ENCODE measurements around the gene ROR1. TPM values are rescaled to one million over a fixed set of nuclear protein-coding genes. Genes with fewer than 3 reads are reported as not detected.

Gene ROR1
- total and polyA plus RNA-seq, 10 of the 15 experiments (the other 5 are each of a cell fraction or from before 2014, with no cell fraction given), result 0.02 to 0.08 (median 0.05) TPM; not detected in 6

DNA sequence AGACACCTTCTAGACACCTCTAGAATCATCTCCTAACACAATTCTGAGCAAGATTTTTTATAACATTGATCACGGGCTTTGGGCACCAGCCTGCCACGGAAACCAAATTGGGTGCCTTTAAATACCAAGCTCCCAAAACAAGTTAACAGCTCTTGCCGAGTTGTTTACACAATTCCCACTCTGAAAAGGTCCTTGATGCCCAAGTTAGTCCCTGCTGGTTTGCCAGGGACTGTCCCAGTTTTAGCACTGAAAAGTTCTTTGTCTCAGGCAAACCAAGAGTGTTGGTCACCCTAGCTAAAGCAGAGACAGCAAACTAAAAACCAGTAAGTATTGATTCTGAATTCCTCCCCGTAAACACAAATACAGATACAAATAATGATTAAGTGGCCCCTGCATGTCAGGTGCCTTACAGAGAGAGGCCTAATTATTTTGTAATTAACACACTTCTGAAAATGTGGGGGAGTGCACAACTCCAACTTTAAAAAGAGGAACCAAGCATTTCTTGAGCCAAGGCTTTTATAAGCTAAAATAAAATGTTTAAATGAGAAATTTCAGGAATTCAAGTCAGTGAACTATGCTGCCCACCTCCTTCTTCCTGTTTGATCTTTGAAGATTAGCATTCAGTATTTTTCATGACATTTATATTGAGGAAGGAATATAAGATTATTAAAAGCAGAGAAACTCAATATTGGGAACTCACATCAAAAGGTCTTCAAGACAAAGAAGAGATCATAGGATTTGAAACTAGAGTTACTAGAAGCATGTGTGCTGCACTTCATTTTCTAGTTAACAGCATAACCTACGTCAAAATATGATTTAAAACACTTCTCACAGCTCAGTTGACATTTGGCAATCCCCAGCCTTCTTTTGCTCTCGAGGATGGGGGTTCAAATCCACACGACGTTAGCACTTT, 420.6 kb downstream of the ROR1 start (continued):
- TF ChIP-seq, protein P1, sequence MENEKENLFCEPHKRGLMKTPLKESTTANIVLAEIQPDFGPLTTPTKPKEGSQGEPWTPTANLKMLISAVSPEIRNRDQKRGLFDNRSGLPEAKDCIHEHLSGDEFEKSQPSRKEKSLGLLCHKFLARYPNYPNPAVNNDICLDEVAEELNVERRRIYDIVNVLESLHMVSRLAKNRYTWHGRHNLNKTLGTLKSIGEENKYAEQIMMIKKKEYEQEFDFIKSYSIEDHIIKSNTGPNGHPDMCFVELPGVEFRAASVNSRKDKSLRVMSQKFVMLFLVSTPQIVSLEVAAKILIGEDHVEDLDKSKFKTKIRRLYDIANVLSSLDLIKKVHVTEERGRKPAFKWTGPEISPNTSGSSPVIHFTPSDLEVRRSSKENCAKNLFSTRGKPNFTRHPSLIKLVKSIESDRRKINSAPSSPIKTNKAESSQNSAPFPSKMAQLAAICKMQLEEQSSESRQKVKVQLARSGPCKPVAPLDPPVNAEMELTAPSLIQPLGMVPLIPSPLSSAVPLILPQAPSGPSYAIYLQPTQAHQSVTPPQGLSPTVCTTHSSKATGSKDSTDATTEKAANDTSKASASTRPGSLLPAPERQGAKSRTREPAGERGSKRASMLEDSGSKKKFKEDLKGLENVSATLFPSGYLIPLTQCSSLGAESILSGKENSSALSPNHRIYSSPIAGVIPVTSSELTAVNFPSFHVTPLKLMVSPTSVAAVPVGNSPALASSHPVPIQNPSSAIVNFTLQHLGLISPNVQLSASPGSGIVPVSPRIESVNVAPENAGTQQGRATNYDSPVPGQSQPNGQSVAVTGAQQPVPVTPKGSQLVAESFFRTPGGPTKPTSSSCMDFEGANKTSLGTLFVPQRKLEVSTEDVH (IDR thresholded peaks at IDR 0.05; ENCODE audit: low read depth, partially characterized antibody), result peak; percentile 15
- TF ChIP-seq ZNF207 (IDR thresholded peaks at IDR 0.05; ENCODE audit: borderline replicate concordance) (no peak), GATAD2B (conservative IDR thresholded peaks at IDR 0.05; ENCODE audit: low read depth) (0 out of 2 replicates have a peak, but pooled peaks have one; percentile 16), RAD51 (IDR thresholded peaks at IDR 0.05) (peak; percentile 74), CREM (IDR thresholded peaks at IDR 0.05; ENCODE audit: low read depth) (no peak), NR2F1 (conservative IDR thresholded peaks at IDR 0.05) (peak; percentile 42; the same call in 1 of the 2 replicates), RFX5 (IDR thresholded peaks at IDR 0.05; ENCODE audit: low read depth, low read length) (no peak), CBX5 (IDR thresholded peaks at IDR 0.05; ENCODE audit: low read depth) (no peak), TBL1XR1 (IDR thresholded peaks at IDR 0.05; ENCODE audit: low read depth, low read length) (no peak), SPI1 (IDR thresholded peaks at IDR 0.05; ENCODE audit: borderline replicate concordance, insufficient read depth, low read depth, low read length) (peak; percentile 41; the same call in 1 of the 2 replicates), ZNF24 (IDR thresholded peaks at IDR 0.05) (0 out of 2 replicates have a peak, but pooled peaks have one; percentile 7), IKZF1 (conservative IDR thresholded peaks at IDR 0.05) (peak; percentile 76)
- TF ChIP-seq, protein P2, sequence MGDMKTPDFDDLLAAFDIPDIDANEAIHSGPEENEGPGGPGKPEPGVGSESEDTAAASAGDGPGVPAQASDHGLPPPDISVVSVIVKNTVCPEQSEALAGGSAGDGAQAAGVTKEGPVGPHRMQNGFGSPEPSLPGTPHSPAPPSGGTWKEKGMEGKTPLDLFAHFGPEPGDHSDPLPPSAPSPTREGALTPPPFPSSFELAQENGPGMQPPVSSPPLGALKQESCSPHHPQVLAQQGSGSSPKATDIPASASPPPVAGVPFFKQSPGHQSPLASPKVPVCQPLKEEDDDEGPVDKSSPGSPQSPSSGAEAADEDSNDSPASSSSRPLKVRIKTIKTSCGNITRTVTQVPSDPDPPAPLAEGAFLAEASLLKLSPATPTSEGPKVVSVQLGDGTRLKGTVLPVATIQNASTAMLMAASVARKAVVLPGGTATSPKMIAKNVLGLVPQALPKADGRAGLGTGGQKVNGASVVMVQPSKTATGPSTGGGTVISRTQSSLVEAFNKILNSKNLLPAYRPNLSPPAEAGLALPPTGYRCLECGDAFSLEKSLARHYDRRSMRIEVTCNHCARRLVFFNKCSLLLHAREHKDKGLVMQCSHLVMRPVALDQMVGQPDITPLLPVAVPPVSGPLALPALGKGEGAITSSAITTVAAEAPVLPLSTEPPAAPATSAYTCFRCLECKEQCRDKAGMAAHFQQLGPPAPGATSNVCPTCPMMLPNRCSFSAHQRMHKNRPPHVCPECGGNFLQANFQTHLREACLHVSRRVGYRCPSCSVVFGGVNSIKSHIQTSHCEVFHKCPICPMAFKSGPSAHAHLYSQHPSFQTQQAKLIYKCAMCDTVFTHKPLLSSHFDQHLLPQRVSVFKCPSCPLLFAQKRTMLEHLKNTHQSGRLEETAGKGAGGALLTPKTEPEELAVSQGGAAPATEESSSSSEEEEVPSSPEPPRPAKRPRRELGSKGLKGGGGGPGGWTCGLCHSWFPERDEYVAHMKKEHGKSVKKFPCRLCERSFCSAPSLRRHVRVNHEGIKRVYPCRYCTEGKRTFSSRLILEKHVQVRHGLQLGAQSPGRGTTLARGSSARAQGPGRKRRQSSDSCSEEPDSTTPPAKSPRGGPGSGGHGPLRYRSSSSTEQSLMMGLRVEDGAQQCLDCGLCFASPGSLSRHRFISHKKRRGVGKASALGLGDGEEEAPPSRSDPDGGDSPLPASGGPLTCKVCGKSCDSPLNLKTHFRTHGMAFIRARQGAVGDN (IDR thresholded peaks at IDR 0.05), result peak; percentile 59; the same call in 1 of the 2 replicates
